ENCODE results near the gene CXCR4. TPM values are rescaled to one million over a fixed set of nuclear protein-coding genes. Genes with fewer than 3 reads are reported as not detected.
A peak's percentile ranks its signal among the peaks of the same experiment; 100 is the strongest.

The CXCR4 gene
- total RNA-seq, 2 experiments from 2014 or later: 1,661 to 1,739 TPM

DNA sequence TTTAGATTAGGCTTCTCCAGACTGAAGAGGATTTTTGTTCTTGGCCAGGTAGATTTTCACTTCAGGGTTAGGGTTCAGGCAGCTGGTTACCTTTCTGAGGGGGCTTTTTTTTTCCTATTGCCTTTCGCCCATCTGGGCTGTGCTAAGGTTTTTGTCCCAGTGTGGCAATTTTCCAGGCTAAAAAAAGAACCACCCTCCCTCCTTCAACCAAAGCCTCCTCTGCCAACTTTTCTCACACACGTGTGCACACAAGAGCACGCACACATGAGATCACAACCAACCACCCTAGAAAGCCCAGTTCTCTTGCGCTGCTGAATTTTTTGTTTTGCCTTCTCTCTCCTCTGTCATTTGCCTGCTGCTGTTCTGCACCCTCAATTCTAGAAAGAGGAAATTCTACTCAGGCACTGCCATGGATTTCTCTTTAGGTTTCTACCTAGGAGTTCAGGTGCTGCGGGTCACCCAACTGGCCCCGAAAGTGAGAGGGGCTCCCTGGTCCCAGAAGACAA, 8.5 kb upstream of the CXCR4 start:
- ChIA-PET CTCF (no interaction called here), POLR2A (interaction anchor here (4.2 to 9.9 kb wide), 2 partner anchors 7 to 13 kb away, joined by 30 to 151 read pairs; no protein-coding TSS in a partner anchor)
- ATAC-seq (ENCODE audit: poor library complexity): no peak
- Mint-ChIP-seq H3K4me1 (ENCODE audit: low read depth) (peaks cover 97% of the 10 kb centered on the region), H3K36me3 (ENCODE audit: low read depth) (no peaks in the 10 kb centered on the region), H3K9me3 (no peaks in the 10 kb centered on the region), H3K27ac (peak overlapping the region; percentile 97), H3K27me3 (no peaks in the 10 kb centered on the region), H3K4me3 (peak overlapping the region; percentile 78)
- Histone ChIP-seq H3K4me1 (ENCODE audit: insufficient read depth, low read length) (peaks cover 84% of the 10 kb centered on the region), H3K27me3 (ENCODE audit: control insufficient read depth in 1 of 2, insufficient read depth in 2 of 2, low read length in 2 of 2) (no peaks in the 10 kb centered on the region), H3K4me3 (ENCODE audit: low read length) (no peak overlapping the region), H3K27ac (ENCODE audit: low read depth in 1 of 2, low read length in 2 of 2) (peak overlapping the region in 1 of 2 donors; percentile 99), H3K9me3 (ENCODE audit: control insufficient read depth in 1 of 2, insufficient read depth in 1 of 2, low read length in 2 of 2) (no peaks in the 10 kb centered on the region), H3K36me3 (ENCODE audit: insufficient read depth, low read length) (no peaks in the 10 kb centered on the region)
- no peak for TF ChIP-seq CTCF (IDR thresholded peaks at IDR 0.05)
- DNase-seq: no peak
- intact Hi-C loops (cut with DNase I, micrococcal nuclease): no loop called here

DNA sequence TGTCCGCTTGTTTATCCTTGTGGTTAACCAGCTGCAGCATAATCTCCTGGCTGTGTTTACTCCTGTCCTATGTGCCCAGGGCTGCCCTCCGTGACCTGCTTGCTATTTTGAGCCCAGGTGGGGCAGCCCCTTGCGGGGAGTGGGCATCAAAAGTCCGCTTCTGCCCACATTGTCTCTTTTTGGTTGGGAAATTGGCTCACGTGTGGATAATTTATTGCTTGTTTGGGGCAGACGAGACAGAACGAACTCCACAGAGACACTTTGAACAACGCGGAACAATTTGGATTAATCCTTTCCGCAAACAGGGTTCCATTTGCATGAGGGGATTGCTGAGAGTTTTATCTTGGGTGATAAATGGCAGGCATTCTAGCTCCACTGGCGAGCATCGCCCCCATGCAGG, 8.1 kb upstream of the CXCR4 start:
- peak overlapping the region; percentile 24 to 99 for H3K27ac ChIP-seq (ENCODE audit: low read depth in 1 of 2, low read length in 2 of 2)
- no peak for ATAC-seq (ENCODE audit: poor library complexity)
- intact Hi-C loops (cut with DNase I, micrococcal nuclease): no loop called here
- Mint-ChIP-seq H3K9me3 (no peaks in the 10 kb centered on the region), H3K36me3 (ENCODE audit: low read depth) (no peaks in the 10 kb centered on the region), H3K4me3 (peak overlapping the region; percentile 78), H3K27ac (peak overlapping the region; percentile 97), H3K27me3 (no peaks in the 10 kb centered on the region), H3K4me1 (ENCODE audit: low read depth) (peaks cover 97% of the 10 kb centered on the region)
- no peak overlapping the region for H3K4me3 ChIP-seq (ENCODE audit: low read length)
- TF ChIP-seq CTCF (IDR thresholded peaks at IDR 0.05): no peak
- no peaks in the 10 kb centered on the region for H3K9me3 ChIP-seq (ENCODE audit: control insufficient read depth in 1 of 2, insufficient read depth in 1 of 2, low read length in 2 of 2)
- no peak for DNase-seq
- no peaks in the 10 kb centered on the region for H3K27me3 ChIP-seq (ENCODE audit: control insufficient read depth in 1 of 2, insufficient read depth in 2 of 2, low read length in 2 of 2)
- peaks cover 79% of the 10 kb centered on the region for H3K4me1 ChIP-seq (ENCODE audit: insufficient read depth, low read length)
- ChIA-PET POLR2A (interaction anchor here (1.0 to 9.9 kb wide), 5 partner anchors 8 to 201 kb away, joined by 3 to 151 read pairs (median 5); partner anchors contain the start of gene DARS1), CTCF (no interaction called here)
- H3K36me3 ChIP-seq (ENCODE audit: insufficient read depth, low read length): no peaks in the 10 kb centered on the region

GRCh38 chr2:136125236-136125635, 7.3 kb upstream of the CXCR4 start:
- Histone ChIP-seq H3K4me3 (ENCODE audit: low read length) (no peak overlapping the region), H3K4me1 (ENCODE audit: insufficient read depth, low read length) (peaks cover 72% of the 10 kb centered on the region)
- POLR2A ChIA-PET: interaction anchor here (0.6 to 9.9 kb wide), 11 partner anchors 8 to 1853 kb away, joined by 3 to 151 read pairs (median 3); partner anchors contain the start of gene DARS1

More at GRCh38 chr2:136125236-136125635, 7.3 kb upstream of the CXCR4 start:
- no peaks in the 10 kb centered on the region for H3K9me3 ChIP-seq (ENCODE audit: control insufficient read depth in 1 of 2, insufficient read depth in 1 of 2, low read length in 2 of 2)
- Mint-ChIP-seq H3K27me3 (no peaks in the 10 kb centered on the region), H3K36me3 (ENCODE audit: low read depth) (no peaks in the 10 kb centered on the region), H3K4me1 (ENCODE audit: low read depth) (peaks cover 97% of the 10 kb centered on the region), H3K27ac (peak overlapping the region; percentile 97), H3K9me3 (no peaks in the 10 kb centered on the region), H3K4me3 (peak overlapping the region; percentile 78)
- CTCF ChIA-PET: interaction anchor here (2.3 kb wide), 1 partner anchor 12 kb away, joined by 6 read pairs; no protein-coding TSS in a partner anchor
- no peak for ATAC-seq (ENCODE audit: poor library complexity)
- intact Hi-C loops (cut with DNase I, micrococcal nuclease): no loop called here
- peak in 1 of 14 experiments; percentile 42 for DNase-seq
- no peaks in the 10 kb centered on the region for H3K36me3 ChIP-seq (ENCODE audit: insufficient read depth, low read length)
- TF ChIP-seq CTCF (IDR thresholded peaks at IDR 0.05): no peak
- H3K27me3 ChIP-seq (ENCODE audit: control insufficient read depth in 1 of 2, insufficient read depth in 2 of 2, low read length in 2 of 2): no peaks in the 10 kb centered on the region
- H3K27ac ChIP-seq (ENCODE audit: low read depth in 1 of 2, low read length in 2 of 2): peak overlapping the region in 1 of 2 donors; percentile 99
